ENCODE data around the gene EVI5L. TPM values are rescaled to one million over a fixed set of nuclear protein-coding genes. Genes with fewer than 3 reads are reported as not detected.

Gene EVI5L
- polyA plus RNA-seq, 4 donors = 2.9 to 8.4 (median 5.6) TPM

- no peak for FAIRE-seq
These were observed 33.3 kb downstream of the EVI5L start for GRCh38 chr19:7863157-7863970.

GRCh38 chr19:7863971-7864689 is 34.1 kb downstream of the EVI5L start:
- DNase-seq (no peak), FAIRE-seq (no peak)
- no peak overlapping the region for H3K27ac ChIP-seq (ENCODE audit: low read depth in 1 of 3, low read length in 2 of 3)
- H3K27me3 ChIP-seq (ENCODE audit: control insufficient read depth in 3 of 3, insufficient read depth in 3 of 3, low read length in 3 of 3) = peaks cover 10 to 74% (median 14%) of the 10 kb centered on the region in 3 donors
- WGBS, 3 donors = 69 to 74% (median 72%) methylated on average over 19 to 21 of the region's 21 CpGs
- no peaks in the 10 kb centered on the region for H3K9me3 ChIP-seq (ENCODE audit: control insufficient read depth in 2 of 2, insufficient read depth in 1 of 2, low read depth in 1 of 2, low read length in 1 of 2)
- peaks cover 0 to 12% (median 0%) of the 10 kb centered on the region in 3 donors for H3K36me3 ChIP-seq (ENCODE audit: control insufficient read depth in 3 of 3, insufficient read depth in 2 of 3, low read depth in 1 of 3, low read length in 3 of 3)
- H3K4me3 ChIP-seq (ENCODE audit: low read depth in 1 of 3, low read length in 3 of 3) = no peak overlapping the region
- peaks cover 3 to 23% (median 8%) of the 10 kb centered on the region in 3 donors for H3K4me1 ChIP-seq (ENCODE audit: control insufficient read depth in 3 of 3, insufficient read depth in 2 of 3, low read depth in 1 of 3, low read length in 2 of 3)

More at GRCh38 chr19:7863157-7863970, 33.3 kb downstream of the EVI5L start:
- peak in 1 of 2 donors; percentile 45 for DNase-seq
- H3K4me3 ChIP-seq (ENCODE audit: low read depth in 1 of 3, low read length in 3 of 3) = peak overlapping the region in 1 of 3 donors; percentile 27
- peaks cover 10 to 77% (median 14%) of the 10 kb centered on the region in 3 donors for H3K27me3 ChIP-seq (ENCODE audit: control insufficient read depth in 3 of 3, insufficient read depth in 3 of 3, low read length in 3 of 3)
- H3K9me3 ChIP-seq (ENCODE audit: control insufficient read depth in 2 of 2, insufficient read depth in 1 of 2, low read depth in 1 of 2, low read length in 1 of 2) = no peaks in the 10 kb centered on the region
- no peak overlapping the region for H3K27ac ChIP-seq (ENCODE audit: low read depth in 1 of 3, low read length in 2 of 3)
- peaks cover 1 to 21% (median 8%) of the 10 kb centered on the region in 3 donors for H3K4me1 ChIP-seq (ENCODE audit: control insufficient read depth in 3 of 3, insufficient read depth in 2 of 3, low read depth in 1 of 3, low read length in 2 of 3)
- 20 to 49% (median 47%) methylated on average over 68 to 83 of the region's 83 CpGs for WGBS, 3 donors
- peaks cover 0 to 12% (median 0%) of the 10 kb centered on the region in 3 donors for H3K36me3 ChIP-seq (ENCODE audit: control insufficient read depth in 3 of 3, insufficient read depth in 2 of 3, low read depth in 1 of 3, low read length in 3 of 3)

- Histone ChIP-seq H3K4me3 (ENCODE audit: low read depth in 1 of 3, low read length in 3 of 3) (no peak overlapping the region), H3K27me3 (ENCODE audit: control insufficient read depth in 3 of 3, insufficient read depth in 3 of 3, low read length in 3 of 3) (peaks cover 10 to 73% (median 14%) of the 10 kb centered on the region in 3 donors), H3K36me3 (ENCODE audit: control insufficient read depth in 3 of 3, insufficient read depth in 2 of 3, low read depth in 1 of 3, low read length in 3 of 3) (peaks cover 0 to 7% (median 0%) of the 10 kb centered on the region in 3 donors), H3K4me1 (ENCODE audit: control insufficient read depth in 3 of 3, insufficient read depth in 2 of 3, low read depth in 1 of 3, low read length in 2 of 3) (peaks cover 3 to 23% (median 8%) of the 10 kb centered on the region in 3 donors), H3K27ac (ENCODE audit: low read depth in 1 of 3, low read length in 2 of 3) (no peak overlapping the region), H3K9me3 (ENCODE audit: control insufficient read depth in 2 of 2, insufficient read depth in 1 of 2, low read depth in 1 of 2, low read length in 1 of 2) (no peaks in the 10 kb centered on the region)
- 25 to 61% (median 45%) methylated on average over 14 to 18 of the region's 18 CpGs for WGBS, 3 donors
- DNase-seq (no peak), FAIRE-seq (no peak)
These were observed 34.7 kb downstream of the EVI5L start for GRCh38 chr19:7864690-7865074.

GRCh38 chr19:7865262-7865911 is 35.4 kb downstream of the EVI5L start:
- no peak for FAIRE-seq
- 11 to 40% (median 21%) methylated on average over 10 of the region's 10 CpGs for WGBS, 3 donors
- H3K27me3 ChIP-seq (ENCODE audit: control insufficient read depth in 3 of 3, insufficient read depth in 3 of 3, low read length in 3 of 3) = peaks cover 10 to 66% (median 14%) of the 10 kb centered on the region in 3 donors

GRCh38 chr19:7866399-7867091 is 36.5 kb downstream of the EVI5L start:
- H3K4me3 ChIP-seq (ENCODE audit: low read depth in 1 of 3, low read length in 3 of 3) = no peak overlapping the region
- WGBS, 3 donors = 59 to 72% (median 62%) methylated on average over 12 of the region's 12 CpGs
- peaks cover 0 to 2% of the 10 kb centered on the region in 2 donors for H3K9me3 ChIP-seq (ENCODE audit: control insufficient read depth in 2 of 2, insufficient read depth in 1 of 2, low read depth in 1 of 2, low read length in 1 of 2)
- no peak overlapping the region for H3K27ac ChIP-seq (ENCODE audit: low read depth in 1 of 3, low read length in 2 of 3)
- peaks cover 10 to 55% (median 11%) of the 10 kb centered on the region in 3 donors for H3K27me3 ChIP-seq (ENCODE audit: control insufficient read depth in 3 of 3, insufficient read depth in 3 of 3, low read length in 3 of 3)
- no peak for DNase-seq
- FAIRE-seq = no peak
- H3K36me3 ChIP-seq (ENCODE audit: control insufficient read depth in 3 of 3, insufficient read depth in 2 of 3, low read depth in 1 of 3, low read length in 3 of 3) = peaks cover 0 to 3% (median 0%) of the 10 kb centered on the region in 3 donors
- peaks cover 3 to 22% (median 5%) of the 10 kb centered on the region in 3 donors for H3K4me1 ChIP-seq (ENCODE audit: control insufficient read depth in 3 of 3, insufficient read depth in 2 of 3, low read depth in 1 of 3, low read length in 2 of 3)

More at GRCh38 chr19:7865262-7865911, 35.4 kb downstream of the EVI5L start:
- Histone ChIP-seq H3K9me3 (ENCODE audit: control insufficient read depth in 2 of 2, insufficient read depth in 1 of 2, low read depth in 1 of 2, low read length in 1 of 2) (no peaks in the 10 kb centered on the region), H3K27ac (ENCODE audit: low read depth in 1 of 3, low read length in 2 of 3) (no peak overlapping the region), H3K4me1 (ENCODE audit: control insufficient read depth in 3 of 3, insufficient read depth in 2 of 3, low read depth in 1 of 3, low read length in 2 of 3) (peaks cover 3 to 23% (median 8%) of the 10 kb centered on the region in 3 donors), H3K36me3 (ENCODE audit: control insufficient read depth in 3 of 3, insufficient read depth in 2 of 3, low read depth in 1 of 3, low read length in 3 of 3) (peaks cover 0 to 3% (median 0%) of the 10 kb centered on the region in 3 donors), H3K4me3 (ENCODE audit: low read depth in 1 of 3, low read length in 3 of 3) (no peak overlapping the region)
- no peak for DNase-seq

GRCh38 chr19:7867092-7867844 is 37.2 kb downstream of the EVI5L start:
- Histone ChIP-seq H3K4me3 (ENCODE audit: low read depth in 1 of 3, low read length in 3 of 3) (no peak overlapping the region), H3K9me3 (ENCODE audit: control insufficient read depth in 2 of 2, insufficient read depth in 1 of 2, low read depth in 1 of 2, low read length in 1 of 2) (peaks cover 0 to 2% of the 10 kb centered on the region in 2 donors), H3K4me1 (ENCODE audit: control insufficient read depth in 3 of 3, insufficient read depth in 2 of 3, low read depth in 1 of 3, low read length in 2 of 3) (peaks cover 0 to 18% (median 3%) of the 10 kb centered on the region in 3 donors), H3K27ac (ENCODE audit: low read depth in 1 of 3, low read length in 2 of 3) (no peak overlapping the region), H3K27me3 (ENCODE audit: control insufficient read depth in 3 of 3, insufficient read depth in 3 of 3, low read length in 3 of 3) (peaks cover 7 to 52% (median 7%) of the 10 kb centered on the region in 3 donors), H3K36me3 (ENCODE audit: control insufficient read depth in 3 of 3, insufficient read depth in 2 of 3, low read depth in 1 of 3, low read length in 3 of 3) (peaks cover 0 to 3% (median 0%) of the 10 kb centered on the region in 3 donors)
- no peak for DNase-seq
- no peak for FAIRE-seq
- 80 to 88% (median 82%) methylated on average over 9 of the region's 9 CpGs for WGBS, 3 donors

- peaks cover 0 to 17% (median 3%) of the 10 kb centered on the region in 3 donors for H3K4me1 ChIP-seq (ENCODE audit: control insufficient read depth in 3 of 3, insufficient read depth in 2 of 3, low read depth in 1 of 3, low read length in 2 of 3)
- H3K27me3 ChIP-seq (ENCODE audit: control insufficient read depth in 3 of 3, insufficient read depth in 3 of 3, low read length in 3 of 3) = peaks cover 7 to 59% (median 12%) of the 10 kb centered on the region in 3 donors
- WGBS, 3 donors = 5 to 17% (median 9%) methylated on average over 19 to 21 of the region's 21 CpGs
- FAIRE-seq = no peak
- H3K36me3 ChIP-seq (ENCODE audit: control insufficient read depth in 3 of 3, insufficient read depth in 2 of 3, low read depth in 1 of 3, low read length in 3 of 3) = peaks cover 0 to 3% (median 0%) of the 10 kb centered on the region in 3 donors
- peak overlapping the region in 2 of 3 donors; percentile 34 to 39 for H3K4me3 ChIP-seq (ENCODE audit: low read depth in 1 of 3, low read length in 3 of 3)
- H3K9me3 ChIP-seq (ENCODE audit: control insufficient read depth in 2 of 2, insufficient read depth in 1 of 2, low read depth in 1 of 2, low read length in 1 of 2) = peaks cover 0 to 2% of the 10 kb centered on the region in 2 donors
- DNase-seq = peak in 1 of 2 donors; percentile 32
- H3K27ac ChIP-seq (ENCODE audit: low read depth in 1 of 3, low read length in 2 of 3) = peak overlapping the region in 1 of 3 donors; percentile 84
These were observed 38.3 kb downstream of the EVI5L start for GRCh38 chr19:7868326-7868670.
